WTC11 (cell line): ENCODE results near the gene PCDH1. TPM values are rescaled to one million over a fixed set of nuclear protein-coding genes. Genes with fewer than 3 reads are reported as not detected.

Source experiments
- ATAC-seq: fragments of 200-7000 bp; cut with Tn5 transposase; 2 replicates; pipeline ENCODE4 v1.10.0; 2021; ENCODE audit warnings: mild to moderate bottlenecking, moderate library complexity
- CTCF ChIA-PET: fragments of 300-600 bp; sonication (Branson Sonifier 250); formaldehyde crosslinking; loops from one replicate; lab custom pipeline; 2021; ENCODE audit warnings: antibody characterized with exemption; lab: Charles Lee
- POLR2A ChIA-PET: fragments of 350-600 bp; sonication (Branson Sonifier 250); formaldehyde crosslinking; loops from one replicate; lab custom pipeline; 2021; ENCODE audit warnings: antibody characterized with exemption; lab: Charles Lee
- DNase-seq: peaks from one replicate; pipeline ENCODE4 v3.0.0; 2021; ENCODE audit warnings: low spot score
- H3K27ac Mint-ChIP-seq: 2 replicates; pipeline ENCODE4 v1.8.0; 2021; ENCODE audit warnings: mixed read lengths
- H3K27me3 Mint-ChIP-seq: 2 replicates; pipeline ENCODE4 v1.8.0; 2021; ENCODE audit warnings: low read depth, mild to moderate bottlenecking, moderate library complexity, mixed read lengths
- H3K36me3 Mint-ChIP-seq: 2 replicates; pipeline ENCODE4 v1.8.0; 2021; ENCODE audit warnings: mixed read lengths
- H3K4me1 Mint-ChIP-seq: 2 replicates; pipeline ENCODE4 v1.8.0; 2022; ENCODE audit warnings: mixed read lengths
- H3K4me3 Mint-ChIP-seq: 2 replicates; pipeline ENCODE4 v1.8.0; 2021; ENCODE audit warnings: mild to moderate bottlenecking, moderate library complexity, mixed read lengths
- H3K9me3 Mint-ChIP-seq: 2 replicates; pipeline ENCODE4 v1.8.0; 2021; ENCODE audit warnings: mixed read lengths
- ETV6 ChIP-seq: sonication (generic); formaldehyde crosslinking; IDR thresholded peaks from 2 replicates; pipeline ENCODE4 v1.8.1; 2022; ENCODE audit warnings: mild to moderate bottlenecking, missing genetic modification reagents
- FOXK1 ChIP-seq: sonication (generic); formaldehyde crosslinking; IDR thresholded peaks from 2 replicates; pipeline ENCODE4 v1.8.0; 2022; ENCODE audit warnings: mild to moderate bottlenecking, moderate library complexity, missing genetic modification reagents
- GTF2I ChIP-seq: fragments of 250-450 bp; sonication (Bioruptor Pico); conservative IDR thresholded peaks from 2 replicates; pipeline ENCODE4 v1.4.0; 2021; ENCODE audit warnings: mild to moderate bottlenecking
- JUN ChIP-seq: sonication (generic); formaldehyde crosslinking; IDR thresholded peaks from 2 replicates; pipeline ENCODE4 v1.8.0; 2023; ENCODE audit warnings: mild to moderate bottlenecking, missing genetic modification reagents
- NFE2L1 ChIP-seq: sonication (generic); formaldehyde crosslinking; IDR thresholded peaks from 2 replicates; pipeline ENCODE4 v1.8.1; 2023; ENCODE audit warnings: missing genetic modification reagents
- NR2C2 ChIP-seq: sonication (generic); formaldehyde crosslinking; IDR thresholded peaks from 2 replicates; pipeline ENCODE4 v1.8.0; 2022; ENCODE audit warnings: mild to moderate bottlenecking, missing genetic modification reagents
- ZNF121 ChIP-seq: sonication (generic); formaldehyde crosslinking; IDR thresholded peaks from 2 replicates; pipeline ENCODE4 v1.8.0; 2023; ENCODE audit warnings: missing genetic modification reagents
- ZNF423 ChIP-seq: fragments of 250-450 bp; sonication (Bioruptor Pico); IDR thresholded peaks from 2 replicates; pipeline ENCODE4 v2.1.2; 2022; ENCODE audit warnings: mild to moderate bottlenecking, moderate library complexity
- total RNA-seq: library from RNA; stranded (reverse); gene quantifications from 3 replicates; pipeline ENCODE4 v1.2.3, GENCODE V29; 2021
- TF ChIP-seq, protein P1 (sequence below): sonication (generic); formaldehyde crosslinking; IDR thresholded peaks from 2 replicates; pipeline ENCODE4 v1.8.0; 2022; ENCODE audit warnings: missing genetic modification reagents
- TF ChIP-seq, protein P2 (sequence below): sonication (generic); formaldehyde crosslinking; IDR thresholded peaks from 2 replicates; pipeline ENCODE4 v1.8.0; 2023; ENCODE audit warnings: missing genetic modification reagents
- TF ChIP-seq, protein P3 (sequence below): sonication (generic); formaldehyde crosslinking; IDR thresholded peaks from 2 replicates; pipeline ENCODE4 v1.8.1; 2023; ENCODE audit warnings: mild to moderate bottlenecking, moderate library complexity, missing genetic modification reagents
- TF ChIP-seq, protein P4 (sequence below): sonication (generic); formaldehyde crosslinking; IDR thresholded peaks from 2 replicates; pipeline ENCODE4 v1.8.0; 2023; ENCODE audit warnings: missing genetic modification reagents, mild to moderate bottlenecking, borderline replicate concordance
- TF ChIP-seq, protein P5 (sequence below): sonication (generic); formaldehyde crosslinking; IDR thresholded peaks from 2 replicates; pipeline ENCODE4 v1.8.1; 2022; ENCODE audit warnings: mild to moderate bottlenecking, missing genetic modification reagents, moderate library complexity, borderline replicate concordance
- TF ChIP-seq, protein P6 (sequence below): sonication (generic); formaldehyde crosslinking; IDR thresholded peaks from 2 replicates; pipeline ENCODE4 v1.8.0; 2022; ENCODE audit warnings: mild to moderate bottlenecking, missing genetic modification reagents
- TF ChIP-seq, protein P7 (sequence below): sonication (generic); formaldehyde crosslinking; IDR thresholded peaks from 2 replicates; pipeline ENCODE4 v1.8.1; 2023; ENCODE audit warnings: mild to moderate bottlenecking, missing genetic modification reagents, borderline replicate concordance

Gene PCDH1
- total RNA-seq, 1 experiment from 2014 or later, result 105 TPM

DNA sequence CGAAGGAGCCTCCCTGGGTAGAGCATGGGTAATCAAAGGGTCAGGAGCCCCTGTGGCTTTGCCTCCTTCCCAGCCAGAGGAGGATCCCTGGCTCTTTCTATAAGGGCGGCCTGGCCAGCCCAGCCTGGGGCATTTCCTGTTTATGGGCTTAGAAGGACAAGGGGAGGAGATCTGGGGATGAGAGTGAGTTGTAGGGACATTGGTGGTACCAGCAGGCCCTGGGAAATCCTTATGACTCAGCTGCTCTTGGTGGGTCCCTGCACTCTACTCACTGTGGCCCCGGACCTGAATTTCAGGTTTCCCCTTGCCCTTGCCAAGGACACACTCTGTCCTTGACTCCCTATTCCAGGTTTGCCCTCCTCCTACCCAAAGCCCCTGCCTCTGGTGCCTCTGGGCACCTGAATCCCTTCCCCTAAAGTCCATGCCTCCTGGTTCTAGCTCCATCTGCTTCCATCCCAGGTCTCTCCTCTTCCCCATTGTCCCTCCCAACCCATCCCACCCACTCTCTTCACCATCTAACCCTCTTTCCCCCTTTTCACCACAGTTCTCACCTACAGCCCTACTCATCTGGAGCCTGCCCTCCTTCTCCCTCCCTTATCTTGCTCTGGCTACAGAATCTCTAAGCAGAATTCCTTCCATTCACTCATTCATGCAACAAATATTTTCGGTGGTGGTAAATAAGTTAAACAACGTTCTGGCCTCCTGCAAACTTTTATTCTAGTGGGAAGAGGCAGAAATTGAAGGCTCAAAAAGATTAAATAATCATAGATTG is 34.9 kb downstream of the PCDH1 start:
- no peaks in the 10 kb centered on the region for H3K9me3 Mint-ChIP-seq
- peak overlapping the region; percentile 100 for H3K27ac Mint-ChIP-seq
- no peak for TF ChIP-seq ETV6 (CRISPR knock-in tag)
- TF ChIP-seq NFE2L1 (CRISPR knock-in tag), result 0 out of 2 replicates have a peak, but pooled peaks have one; percentile 50
- TF ChIP-seq, protein P1, sequence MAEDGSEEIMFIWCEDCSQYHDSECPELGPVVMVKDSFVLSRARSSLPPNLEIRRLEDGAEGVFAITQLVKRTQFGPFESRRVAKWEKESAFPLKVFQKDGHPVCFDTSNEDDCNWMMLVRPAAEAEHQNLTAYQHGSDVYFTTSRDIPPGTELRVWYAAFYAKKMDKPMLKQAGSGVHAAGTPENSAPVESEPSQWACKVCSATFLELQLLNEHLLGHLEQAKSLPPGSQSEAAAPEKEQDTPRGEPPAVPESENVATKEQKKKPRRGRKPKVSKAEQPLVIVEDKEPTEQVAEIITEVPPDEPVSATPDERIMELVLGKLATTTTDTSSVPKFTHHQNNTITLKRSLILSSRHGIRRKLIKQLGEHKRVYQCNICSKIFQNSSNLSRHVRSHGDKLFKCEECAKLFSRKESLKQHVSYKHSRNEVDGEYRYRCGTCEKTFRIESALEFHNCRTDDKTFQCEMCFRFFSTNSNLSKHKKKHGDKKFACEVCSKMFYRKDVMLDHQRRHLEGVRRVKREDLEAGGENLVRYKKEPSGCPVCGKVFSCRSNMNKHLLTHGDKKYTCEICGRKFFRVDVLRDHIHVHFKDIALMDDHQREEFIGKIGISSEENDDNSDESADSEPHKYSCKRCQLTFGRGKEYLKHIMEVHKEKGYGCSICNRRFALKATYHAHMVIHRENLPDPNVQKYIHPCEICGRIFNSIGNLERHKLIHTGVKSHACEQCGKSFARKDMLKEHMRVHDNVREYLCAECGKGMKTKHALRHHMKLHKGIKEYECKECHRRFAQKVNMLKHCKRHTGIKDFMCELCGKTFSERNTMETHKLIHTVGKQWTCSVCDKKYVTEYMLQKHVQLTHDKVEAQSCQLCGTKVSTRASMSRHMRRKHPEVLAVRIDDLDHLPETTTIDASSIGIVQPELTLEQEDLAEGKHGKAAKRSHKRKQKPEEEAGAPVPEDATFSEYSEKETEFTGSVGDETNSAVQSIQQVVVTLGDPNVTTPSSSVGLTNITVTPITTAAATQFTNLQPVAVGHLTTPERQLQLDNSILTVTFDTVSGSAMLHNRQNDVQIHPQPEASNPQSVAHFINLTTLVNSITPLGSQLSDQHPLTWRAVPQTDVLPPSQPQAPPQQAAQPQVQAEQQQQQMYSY (CRISPR knock-in tag), result peak; percentile 89
- peak; percentile 55; the same call in 1 of the 2 replicates for TF ChIP-seq ZNF423
- TF ChIP-seq, protein P2, sequence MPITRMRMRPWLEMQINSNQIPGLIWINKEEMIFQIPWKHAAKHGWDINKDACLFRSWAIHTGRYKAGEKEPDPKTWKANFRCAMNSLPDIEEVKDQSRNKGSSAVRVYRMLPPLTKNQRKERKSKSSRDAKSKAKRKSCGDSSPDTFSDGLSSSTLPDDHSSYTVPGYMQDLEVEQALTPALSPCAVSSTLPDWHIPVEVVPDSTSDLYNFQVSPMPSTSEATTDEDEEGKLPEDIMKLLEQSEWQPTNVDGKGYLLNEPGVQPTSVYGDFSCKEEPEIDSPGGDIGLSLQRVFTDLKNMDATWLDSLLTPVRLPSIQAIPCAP, result no peak
- no peak for TF ChIP-seq GTF2I (CRISPR knock-in tag)
- peak; percentile 41; the same call in 1 of the 2 replicates for TF ChIP-seq ZNF121 (CRISPR knock-in tag)
- DNase-seq (no peak), ATAC-seq (peak; percentile 5)
- peak overlapping the region; percentile 13; the same call in 1 of the 2 replicates for H3K4me3 Mint-ChIP-seq
- H3K4me1 Mint-ChIP-seq, result peaks cover 97% of the 10 kb centered on the region
- ChIA-PET CTCF (interaction anchor here (0.7 to 6.0 kb wide), 9 partner anchors 17 to 330 kb away, joined by 3 to 83 read pairs (median 4); partner anchors contain the start of gene PCDH1), POLR2A (interaction anchor here (0.9 to 1.7 kb wide), 3 partner anchors 27 to 35 kb away, joined by 3 to 10 read pairs (median 4); partner anchors contain the start of gene PCDH1)
- peaks cover 3% of the 10 kb centered on the region; the same call in 1 of the 2 replicates for H3K36me3 Mint-ChIP-seq
- no peaks in the 10 kb centered on the region for H3K27me3 Mint-ChIP-seq

DNA sequence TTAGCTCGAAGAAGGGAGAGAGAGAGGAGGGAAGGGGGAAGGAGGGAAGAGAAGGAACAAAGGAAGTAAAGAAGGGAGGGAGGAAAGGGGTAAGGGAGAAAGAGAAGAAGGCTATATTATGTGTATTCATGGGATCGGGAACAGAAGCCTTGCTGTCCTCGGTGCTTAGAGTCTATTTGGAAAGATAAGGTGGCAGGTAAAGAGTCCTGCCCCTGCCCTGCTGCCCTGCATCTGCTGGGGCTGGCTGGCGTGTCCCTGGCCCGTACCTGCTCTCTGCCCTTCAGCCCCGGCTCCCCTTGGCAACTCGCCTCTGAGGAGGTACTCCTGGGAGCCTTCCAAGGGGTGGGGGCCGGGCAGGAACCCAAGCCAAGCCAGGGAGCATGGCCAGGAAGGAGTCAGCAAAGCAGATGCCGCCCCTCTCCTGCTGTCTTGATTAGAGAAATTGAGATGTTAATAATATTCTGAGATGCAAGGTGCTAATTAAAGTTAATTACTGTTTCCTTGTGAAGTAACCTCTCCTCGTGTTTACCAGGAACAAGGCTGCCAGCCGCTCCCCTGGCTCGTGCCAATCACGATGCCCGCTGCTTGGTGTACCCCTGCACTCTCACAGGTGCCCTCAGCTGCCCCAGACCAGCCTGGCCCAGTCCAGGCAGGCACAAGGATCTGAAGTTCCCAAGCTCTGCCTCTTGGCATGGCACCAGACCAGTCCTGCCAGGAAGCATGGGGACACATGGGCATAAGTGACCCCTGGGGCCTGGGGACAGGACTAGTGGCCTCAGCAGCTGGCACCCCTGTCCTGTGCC is 36.6 kb downstream of the PCDH1 start:
- no peaks in the 10 kb centered on the region for H3K9me3 Mint-ChIP-seq
- no peaks in the 10 kb centered on the region for H3K36me3 Mint-ChIP-seq
- DNase-seq, result no peak
- POLR2A ChIA-PET, result interaction anchor here (0.7 to 3.4 kb wide), 4 partner anchors 8 to 37 kb away, joined by 3 to 54 read pairs (median 7); partner anchors contain the start of gene PCDH1
- CTCF ChIA-PET, result interaction anchor here (0.7 to 6.0 kb wide), 3 partner anchors 16 to 39 kb away, joined by 3 to 83 read pairs (median 19); partner anchors contain the start of gene PCDH1
- H3K4me1 Mint-ChIP-seq, result peaks cover 98% of the 10 kb centered on the region
- H3K27ac Mint-ChIP-seq, result peak overlapping the region; percentile 100
- no peak overlapping the region for H3K4me3 Mint-ChIP-seq
- ATAC-seq, result no peak
- no peaks in the 10 kb centered on the region for H3K27me3 Mint-ChIP-seq
- TF ChIP-seq FOXK1 (CRISPR knock-in tag), result no peak
- TF ChIP-seq NR2C2 (CRISPR knock-in tag), result no peak
- TF ChIP-seq, protein P3, sequence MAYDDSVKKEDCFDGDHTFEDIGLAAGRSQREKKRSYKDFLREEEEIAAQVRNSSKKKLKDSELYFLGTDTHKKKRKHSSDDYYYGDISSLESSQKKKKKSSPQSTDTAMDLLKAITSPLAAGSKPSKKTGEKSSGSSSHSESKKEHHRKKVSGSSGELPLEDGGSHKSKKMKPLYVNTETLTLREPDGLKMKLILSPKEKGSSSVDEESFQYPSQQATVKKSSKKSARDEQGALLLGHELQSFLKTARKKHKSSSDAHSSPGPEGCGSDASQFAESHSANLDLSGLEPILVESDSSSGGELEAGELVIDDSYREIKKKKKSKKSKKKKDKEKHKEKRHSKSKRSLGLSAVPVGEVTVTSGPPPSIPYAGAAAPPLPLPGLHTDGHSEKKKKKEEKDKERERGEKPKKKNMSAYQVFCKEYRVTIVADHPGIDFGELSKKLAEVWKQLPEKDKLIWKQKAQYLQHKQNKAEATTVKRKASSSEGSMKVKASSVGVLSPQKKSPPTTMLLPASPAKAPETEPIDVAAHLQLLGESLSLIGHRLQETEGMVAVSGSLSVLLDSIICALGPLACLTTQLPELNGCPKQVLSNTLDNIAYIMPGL (CRISPR knock-in tag), result no peak
- TF ChIP-seq, protein P4, sequence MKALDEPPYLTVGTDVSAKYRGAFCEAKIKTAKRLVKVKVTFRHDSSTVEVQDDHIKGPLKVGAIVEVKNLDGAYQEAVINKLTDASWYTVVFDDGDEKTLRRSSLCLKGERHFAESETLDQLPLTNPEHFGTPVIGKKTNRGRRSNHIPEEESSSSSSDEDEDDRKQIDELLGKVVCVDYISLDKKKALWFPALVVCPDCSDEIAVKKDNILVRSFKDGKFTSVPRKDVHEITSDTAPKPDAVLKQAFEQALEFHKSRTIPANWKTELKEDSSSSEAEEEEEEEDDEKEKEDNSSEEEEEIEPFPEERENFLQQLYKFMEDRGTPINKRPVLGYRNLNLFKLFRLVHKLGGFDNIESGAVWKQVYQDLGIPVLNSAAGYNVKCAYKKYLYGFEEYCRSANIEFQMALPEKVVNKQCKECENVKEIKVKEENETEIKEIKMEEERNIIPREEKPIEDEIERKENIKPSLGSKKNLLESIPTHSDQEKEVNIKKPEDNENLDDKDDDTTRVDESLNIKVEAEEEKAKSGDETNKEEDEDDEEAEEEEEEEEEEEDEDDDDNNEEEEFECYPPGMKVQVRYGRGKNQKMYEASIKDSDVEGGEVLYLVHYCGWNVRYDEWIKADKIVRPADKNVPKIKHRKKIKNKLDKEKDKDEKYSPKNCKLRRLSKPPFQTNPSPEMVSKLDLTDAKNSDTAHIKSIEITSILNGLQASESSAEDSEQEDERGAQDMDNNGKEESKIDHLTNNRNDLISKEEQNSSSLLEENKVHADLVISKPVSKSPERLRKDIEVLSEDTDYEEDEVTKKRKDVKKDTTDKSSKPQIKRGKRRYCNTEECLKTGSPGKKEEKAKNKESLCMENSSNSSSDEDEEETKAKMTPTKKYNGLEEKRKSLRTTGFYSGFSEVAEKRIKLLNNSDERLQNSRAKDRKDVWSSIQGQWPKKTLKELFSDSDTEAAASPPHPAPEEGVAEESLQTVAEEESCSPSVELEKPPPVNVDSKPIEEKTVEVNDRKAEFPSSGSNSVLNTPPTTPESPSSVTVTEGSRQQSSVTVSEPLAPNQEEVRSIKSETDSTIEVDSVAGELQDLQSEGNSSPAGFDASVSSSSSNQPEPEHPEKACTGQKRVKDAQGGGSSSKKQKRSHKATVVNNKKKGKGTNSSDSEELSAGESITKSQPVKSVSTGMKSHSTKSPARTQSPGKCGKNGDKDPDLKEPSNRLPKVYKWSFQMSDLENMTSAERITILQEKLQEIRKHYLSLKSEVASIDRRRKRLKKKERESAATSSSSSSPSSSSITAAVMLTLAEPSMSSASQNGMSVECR (CRISPR knock-in tag), result no peak
- TF ChIP-seq, protein P5, sequence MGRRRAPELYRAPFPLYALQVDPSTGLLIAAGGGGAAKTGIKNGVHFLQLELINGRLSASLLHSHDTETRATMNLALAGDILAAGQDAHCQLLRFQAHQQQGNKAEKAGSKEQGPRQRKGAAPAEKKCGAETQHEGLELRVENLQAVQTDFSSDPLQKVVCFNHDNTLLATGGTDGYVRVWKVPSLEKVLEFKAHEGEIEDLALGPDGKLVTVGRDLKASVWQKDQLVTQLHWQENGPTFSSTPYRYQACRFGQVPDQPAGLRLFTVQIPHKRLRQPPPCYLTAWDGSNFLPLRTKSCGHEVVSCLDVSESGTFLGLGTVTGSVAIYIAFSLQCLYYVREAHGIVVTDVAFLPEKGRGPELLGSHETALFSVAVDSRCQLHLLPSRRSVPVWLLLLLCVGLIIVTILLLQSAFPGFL (CRISPR knock-in tag), result no peak
- no peak for TF ChIP-seq JUN (CRISPR knock-in tag)
- TF ChIP-seq, protein P6, sequence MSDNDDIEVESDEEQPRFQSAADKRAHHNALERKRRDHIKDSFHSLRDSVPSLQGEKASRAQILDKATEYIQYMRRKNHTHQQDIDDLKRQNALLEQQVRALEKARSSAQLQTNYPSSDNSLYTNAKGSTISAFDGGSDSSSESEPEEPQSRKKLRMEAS (CRISPR knock-in tag), result no peak
- TF ChIP-seq, protein P7, sequence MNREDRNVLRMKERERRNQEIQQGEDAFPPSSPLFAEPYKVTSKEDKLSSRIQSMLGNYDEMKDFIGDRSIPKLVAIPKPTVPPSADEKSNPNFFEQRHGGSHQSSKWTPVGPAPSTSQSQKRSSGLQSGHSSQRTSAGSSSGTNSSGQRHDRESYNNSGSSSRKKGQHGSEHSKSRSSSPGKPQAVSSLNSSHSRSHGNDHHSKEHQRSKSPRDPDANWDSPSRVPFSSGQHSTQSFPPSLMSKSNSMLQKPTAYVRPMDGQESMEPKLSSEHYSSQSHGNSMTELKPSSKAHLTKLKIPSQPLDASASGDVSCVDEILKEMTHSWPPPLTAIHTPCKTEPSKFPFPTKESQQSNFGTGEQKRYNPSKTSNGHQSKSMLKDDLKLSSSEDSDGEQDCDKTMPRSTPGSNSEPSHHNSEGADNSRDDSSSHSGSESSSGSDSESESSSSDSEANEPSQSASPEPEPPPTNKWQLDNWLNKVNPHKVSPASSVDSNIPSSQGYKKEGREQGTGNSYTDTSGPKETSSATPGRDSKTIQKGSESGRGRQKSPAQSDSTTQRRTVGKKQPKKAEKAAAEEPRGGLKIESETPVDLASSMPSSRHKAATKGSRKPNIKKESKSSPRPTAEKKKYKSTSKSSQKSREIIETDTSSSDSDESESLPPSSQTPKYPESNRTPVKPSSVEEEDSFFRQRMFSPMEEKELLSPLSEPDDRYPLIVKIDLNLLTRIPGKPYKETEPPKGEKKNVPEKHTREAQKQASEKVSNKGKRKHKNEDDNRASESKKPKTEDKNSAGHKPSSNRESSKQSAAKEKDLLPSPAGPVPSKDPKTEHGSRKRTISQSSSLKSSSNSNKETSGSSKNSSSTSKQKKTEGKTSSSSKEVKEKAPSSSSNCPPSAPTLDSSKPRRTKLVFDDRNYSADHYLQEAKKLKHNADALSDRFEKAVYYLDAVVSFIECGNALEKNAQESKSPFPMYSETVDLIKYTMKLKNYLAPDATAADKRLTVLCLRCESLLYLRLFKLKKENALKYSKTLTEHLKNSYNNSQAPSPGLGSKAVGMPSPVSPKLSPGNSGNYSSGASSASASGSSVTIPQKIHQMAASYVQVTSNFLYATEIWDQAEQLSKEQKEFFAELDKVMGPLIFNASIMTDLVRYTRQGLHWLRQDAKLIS, result no peak
